Raji (cell line): ENCODE results near the gene CBFA2T3.

Experiments
- POLR2A ChIP-seq: IDR thresholded peaks from 2 replicates; pipeline ENCODE4 v1.6.1; 2011; ENCODE audit warnings: low read depth, low read length, control low read depth; ENCODE audit not compliant: insufficient read depth

CBFA2T3 gene

GRCh38 chr16:88974916-88975215 is 2.1 kb downstream of the CBFA2T3 start:
- no peak for TF ChIP-seq POLR2A

DNA sequence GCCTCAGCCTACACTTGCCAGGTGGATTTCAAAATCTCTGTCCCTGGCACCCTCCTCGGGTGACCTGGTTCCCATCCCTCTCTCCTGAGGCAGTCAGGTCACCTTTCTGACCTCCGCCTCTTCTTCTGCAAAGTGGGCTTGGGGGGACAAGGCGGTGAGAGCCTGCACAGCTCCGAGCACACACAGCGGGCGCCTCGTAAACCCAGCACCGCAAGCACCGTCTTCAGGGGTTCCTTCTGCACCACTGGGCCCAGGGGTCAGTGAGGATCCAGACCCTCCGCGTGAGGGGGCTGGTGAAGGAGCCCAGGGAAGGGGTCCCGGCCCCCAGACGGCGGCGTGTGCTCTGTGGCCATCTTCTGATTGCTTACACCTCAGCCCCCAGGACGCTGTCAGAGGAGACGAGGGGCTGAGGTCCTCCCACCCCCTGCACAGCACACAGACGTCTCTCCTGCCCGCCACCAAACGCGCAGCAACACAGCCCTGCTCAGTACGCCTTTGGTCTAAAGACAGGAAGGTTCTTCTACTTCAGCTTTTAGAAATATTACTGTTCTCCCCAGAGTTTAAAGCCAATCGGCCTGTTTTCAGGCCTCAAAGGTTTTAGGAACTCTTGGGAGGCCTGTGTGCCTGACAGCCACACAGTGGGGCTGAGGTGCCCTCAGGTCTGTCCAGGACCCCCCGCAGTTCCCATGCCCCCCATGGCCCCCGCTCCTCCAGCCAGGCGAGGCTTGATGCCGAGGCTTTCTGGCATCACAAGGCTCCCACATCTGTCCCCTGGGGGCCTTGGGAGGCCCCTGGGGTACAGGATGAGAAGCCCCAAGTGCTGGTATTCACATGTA is 2.7 kb downstream of the CBFA2T3 start:
- TF ChIP-seq POLR2A: no peak

GRCh38 chr16:88973415-88974050 is 3.5 kb downstream of the CBFA2T3 start:
- TF ChIP-seq POLR2A: no peak

DNA sequence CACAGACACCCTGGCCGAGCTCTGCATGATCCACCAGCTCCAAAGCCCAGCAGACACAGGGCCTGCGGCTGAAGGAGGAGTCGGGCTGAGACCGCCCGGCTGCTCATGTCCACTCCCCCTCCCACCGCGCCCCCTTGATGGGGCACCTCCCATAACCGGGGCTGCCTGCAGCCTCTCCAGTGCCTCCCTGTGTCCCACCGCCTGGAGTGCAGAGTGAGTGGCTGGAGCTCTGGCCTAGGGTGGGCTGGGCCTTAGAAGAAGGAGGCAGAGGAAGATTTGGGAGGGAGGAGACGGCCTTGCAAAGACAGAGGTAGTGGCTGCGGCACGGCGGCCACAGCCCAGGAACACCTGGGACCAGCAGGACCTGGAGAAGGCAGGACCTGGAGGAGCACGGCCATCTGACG is 4.0 kb downstream of the CBFA2T3 start:
- TF ChIP-seq POLR2A: no peak

DNA sequence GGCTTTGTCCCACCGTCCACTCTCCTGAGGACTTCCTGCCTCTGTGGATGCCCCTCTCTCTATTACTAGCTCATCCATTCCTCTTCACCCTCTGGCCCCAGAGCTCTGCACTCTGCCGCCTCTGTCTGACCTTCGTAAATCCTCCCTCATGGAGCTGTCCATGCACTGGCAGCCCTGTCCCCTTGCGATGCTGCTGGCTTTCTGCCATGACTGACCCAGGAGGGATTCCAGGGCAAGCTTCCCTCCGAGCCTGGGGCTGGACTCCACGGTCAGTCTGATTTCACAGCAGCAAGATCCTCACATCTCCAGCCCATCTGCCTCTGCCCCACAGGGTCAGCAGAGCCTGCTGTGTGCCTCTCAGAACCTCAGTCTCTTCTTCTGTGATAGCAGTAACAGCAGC is 4.7 kb downstream of the CBFA2T3 start:
- no peak for TF ChIP-seq POLR2A

- no peak for TF ChIP-seq POLR2A
Observed at GRCh38 chr16:88971371-88972097, 5.5 kb downstream of the CBFA2T3 start.

DNA sequence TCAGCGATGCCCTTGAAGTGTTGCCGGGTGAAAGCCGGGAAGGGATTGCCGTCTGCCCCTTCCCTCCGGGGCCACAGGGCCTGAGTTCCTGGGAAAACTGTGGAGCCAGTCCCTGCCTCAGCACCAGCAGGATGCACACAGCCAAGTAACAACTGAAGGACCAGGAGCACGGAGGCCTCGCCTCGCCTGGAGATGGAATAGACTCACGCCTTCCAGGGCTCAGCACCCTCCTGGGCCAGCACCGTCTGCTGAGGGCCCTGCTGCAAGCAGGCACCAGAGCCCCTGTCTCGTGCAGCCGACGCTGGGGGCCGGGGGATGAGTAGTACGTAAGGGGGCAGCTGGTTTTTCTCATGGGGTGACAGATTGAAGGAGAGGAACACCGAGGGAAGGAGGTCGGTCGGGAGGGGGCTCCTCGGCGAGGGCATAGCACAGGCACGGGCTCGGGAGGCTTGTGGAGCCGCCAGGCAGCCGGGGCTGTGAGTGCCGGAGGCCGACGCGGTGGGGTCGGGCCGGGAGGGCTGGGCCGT is 6.4 kb downstream of the CBFA2T3 start:
- TF ChIP-seq POLR2A: no peak

DNA sequence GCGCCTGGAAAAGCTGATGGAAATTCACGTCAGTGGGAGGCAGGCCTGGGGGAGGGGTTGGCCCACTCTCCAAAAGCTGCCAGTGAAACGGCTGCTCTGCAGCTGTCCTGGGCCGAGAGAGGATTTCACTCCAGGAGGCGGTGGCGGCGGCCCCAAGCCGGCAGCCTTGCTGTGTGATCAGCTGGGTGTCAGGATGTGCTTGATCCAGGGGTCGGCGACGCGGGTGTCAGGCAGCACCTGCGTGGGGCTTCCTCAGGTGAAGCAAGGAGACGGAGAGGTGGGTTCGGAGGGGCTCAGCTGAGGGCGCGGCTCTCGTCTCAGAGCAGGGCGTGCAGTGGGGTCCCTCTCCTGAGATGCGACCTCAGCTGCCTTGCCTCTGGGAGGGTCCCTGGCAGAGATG is 7.0 kb downstream of the CBFA2T3 start:
- TF ChIP-seq POLR2A: no peak

GRCh38 chr16:88969361-88969831 is 7.6 kb downstream of the CBFA2T3 start:
- no peak for TF ChIP-seq POLR2A

DNA sequence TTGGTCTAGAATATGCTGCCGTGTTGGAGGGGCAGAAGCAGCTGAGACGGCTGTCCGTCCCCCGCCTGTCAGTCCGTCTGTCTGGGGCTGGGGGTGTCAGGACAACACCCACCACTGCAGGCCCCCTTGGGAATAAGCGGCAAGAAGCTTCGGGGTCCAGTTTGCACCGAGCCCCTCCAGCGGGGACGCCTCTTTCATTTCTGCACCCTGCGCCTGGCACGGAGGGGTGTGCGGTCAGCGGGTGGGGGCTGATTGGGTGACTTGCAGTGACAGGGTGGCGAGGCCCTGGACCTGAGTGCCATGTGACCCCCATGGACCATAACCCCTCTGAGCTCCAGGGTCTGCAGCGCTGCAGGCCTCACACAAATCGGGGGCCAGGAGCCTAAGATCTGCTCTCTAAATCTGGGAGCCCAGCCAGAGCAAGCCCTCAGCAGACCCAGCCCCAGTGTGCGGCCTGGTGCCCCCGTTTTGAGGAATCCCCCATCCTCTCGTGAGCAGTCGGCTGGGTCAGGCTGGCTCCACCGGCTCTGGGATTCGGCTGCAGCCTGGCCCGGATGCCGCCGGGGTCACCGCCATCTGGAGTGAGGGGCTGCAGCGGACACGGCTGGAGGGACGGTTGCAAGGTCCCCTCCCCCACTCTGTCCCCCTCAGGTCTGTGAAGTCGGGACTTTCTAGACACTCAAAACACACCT is 8.3 kb downstream of the CBFA2T3 start:
- TF ChIP-seq POLR2A: no peak

- peak; percentile 27; the same call in 1 of the 2 replicates for TF ChIP-seq POLR2A
Observed at GRCh38 chr16:88967830-88968588, 9.0 kb downstream of the CBFA2T3 start.

DNA sequence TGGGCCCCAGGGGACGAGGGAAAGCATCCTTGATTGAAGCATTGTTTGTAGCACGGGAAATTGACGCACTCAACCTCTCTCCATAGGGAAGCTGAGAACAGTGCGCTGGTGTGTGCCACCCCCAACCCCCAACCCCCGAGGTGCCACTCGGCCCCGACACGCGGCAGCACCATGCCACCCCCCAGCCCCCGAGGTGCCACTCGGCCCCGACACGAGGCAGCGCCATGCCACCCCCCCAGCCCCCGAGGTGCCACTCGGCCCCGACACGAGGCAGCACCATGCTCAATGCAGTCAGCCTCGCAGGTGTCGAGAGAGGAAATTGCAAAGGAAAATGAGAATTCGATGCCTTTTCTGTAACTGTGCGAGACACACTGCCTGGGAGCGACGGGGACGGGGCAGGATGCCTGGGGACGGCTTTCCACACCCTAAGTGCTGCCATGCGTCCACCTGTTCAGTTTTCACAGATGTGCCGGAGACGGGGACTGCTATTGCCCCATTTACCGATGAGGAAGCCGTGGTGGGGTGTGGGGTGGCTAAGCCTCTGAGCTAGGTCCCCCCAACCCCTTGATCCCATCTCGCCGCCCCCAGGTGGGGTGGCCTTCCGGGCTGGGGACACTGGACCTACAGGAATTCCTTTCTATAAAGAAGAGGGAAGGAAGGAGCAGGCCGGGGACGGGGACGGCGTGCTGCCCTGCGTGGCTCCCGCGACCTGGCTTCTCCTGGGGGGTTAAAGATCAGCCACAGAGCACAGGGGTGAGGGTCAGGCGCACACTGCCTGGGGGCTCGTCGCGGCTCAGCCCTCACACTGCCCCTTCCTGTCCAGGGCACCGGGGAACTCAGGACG is 9.8 kb downstream of the CBFA2T3 start:
- TF ChIP-seq POLR2A: no peak

GRCh38 chr16:88965826-88966480 is 11.1 kb downstream of the CBFA2T3 start:
- TF ChIP-seq POLR2A: no peak
